Right lobe of liver (tissue), 6 donors: Measurements from ENCODE around the gene LHPP. TPM values are rescaled to one million over a fixed set of nuclear protein-coding genes. Genes with fewer than 3 reads are reported as not detected.
A peak's percentile ranks its signal among the peaks of the same experiment; 100 is the strongest.

ENCODE experiments used
- ATAC-seq, 4 donors: fragments of 200-7000 bp; cut with Tn5 transposase; one replicate each; pipeline ENCODE4 v1.9.1; 2020; ENCODE audit warnings: mild to moderate bottlenecking in 4 of 4, moderate library complexity in 4 of 4
- DNase-seq, 3 donors: peaks; one replicate each; pipeline ENCODE4 v3.0.0-alpha.2; 2020
- H3K27ac ChIP-seq, 3 donors: fragments of 200-600 bp; one replicate each; pipeline ENCODE4 v1.8.0; 2022
- H3K27me3 ChIP-seq, 2 donors: fragments of 200-600 bp; one replicate each; pipeline ENCODE4 v1.8.0; 2022
- H3K36me3 ChIP-seq, 4 donors: fragments of 200-600 bp; sonication (generic) in 1 of 4; one replicate each; pipeline versions ENCODE4 v1.5.1 to v1.8.0; 2017 to 2022; ENCODE audit warnings: control low read depth in 1 of 4
- H3K4me1 ChIP-seq, 4 donors: fragments of 200-600 bp; sonication (generic) in 1 of 4; one replicate each; pipeline versions ENCODE4 v1.5.1 to v1.8.0; 2017 to 2022; ENCODE audit warnings: control low read depth in 1 of 4
- H3K4me3 ChIP-seq, 3 donors: fragments of 200-600 bp; one replicate each; pipeline ENCODE4 v1.8.0; 2022
- H3K9me3 ChIP-seq, 4 donors: fragments of 200-600 bp; sonication (generic) in 1 of 4; one replicate each; pipeline versions ENCODE4 v1.5.1 to v1.8.0; 2017 to 2022; ENCODE audit warnings: control low read depth in 1 of 4
- POLR2A ChIP-seq: fragments of 450-650 bp; IDR thresholded peaks from one replicate; pipeline ENCODE4 v1.6.1; 2017; ENCODE audit warnings: antibody characterized with exemption, mild to moderate bottlenecking
- WGBS: methylation state at CpG from one replicate; pipeline ENCODE4 v1.1.6; 2018; ENCODE audit warnings: low coverage, low lambda C conversion rate; ENCODE audit not compliant: insufficient coverage; ENCODE audit errors: missing lambda C conversion rate; 5-methylcytosine and 5-hydroxymethylcytosine counted together
- intact Hi-C, 2 donors: fragments of 100-400 bp; cut with DNase I; formaldehyde crosslinking; loops; one replicate each; pipeline versions ENCODE4 v1.11.2 to v1.14.1; 2022
- total RNA-seq, 6 experiments: library from RNA; depleted of rRNA in 2 of 6; stranded (reverse); fragments of >200 nt in 2 of 6; fragmentation: NEBNext Ultra II Directional in 3 of 6; extraction: Animal tissue kit (Norgen Biotek cat#: 25700) in 3 of 6; gene quantifications; one replicate each; pipeline versions ENCODE4 v1.1.0 to v1.2.4, GENCODE V29; 2016 to 2023
- TF ChIP-seq, protein P1 (sequence below), 4 donors: fragments of 200-600 bp in 3 of 4; fragments of 450-650 bp in 1 of 4; IDR thresholded peaks; one replicate each; pipeline versions ENCODE4 v1.5.1 to v1.8.0; 2016 to 2022; ENCODE audit warnings: antibody characterized with exemption in 4 of 4, mild to moderate bottlenecking in 2 of 4
- donor health status: DM: no; HTN: yes; CAD: no.
- donor health status: DM: no; HTN: no; CAD: no.
- donor health status: DM: no; HTN: no; CAD: no.
- donor health status: DM: no; HTN: yes; CAD: no.
- donor health status: DM: no; HTN: yes; CAD: no.

LHPP gene
- total RNA-seq, 6 experiments from 2014 or later, result 19.3 to 56.3 (median 36.3) TPM

DNA sequence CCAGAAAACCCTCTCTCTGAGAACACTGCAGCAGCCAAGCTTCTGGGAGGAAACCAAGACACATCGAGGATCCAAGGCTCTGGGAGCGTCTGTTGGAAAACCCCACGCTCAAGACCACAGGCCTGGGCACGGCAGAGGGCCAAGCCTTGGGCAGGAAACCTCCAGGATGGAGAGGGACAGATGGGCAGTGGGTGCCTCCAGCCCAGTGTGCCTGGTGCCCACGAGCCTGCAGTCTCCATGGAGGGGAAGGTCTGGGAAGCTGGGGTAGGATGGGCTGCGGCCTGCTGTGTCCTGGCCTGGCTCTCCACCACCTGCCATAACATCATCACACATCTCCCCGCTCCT is 186.5 kb downstream of the LHPP start:
- intact Hi-C loops, result no loop called here
- Histone ChIP-seq H3K4me3 (no peak overlapping the region), H3K36me3 (no peaks in the 10 kb centered on the region), H3K27ac (peak overlapping the region in 2 of 3 donors; percentile 20 to 53), H3K9me3 (no peaks in the 10 kb centered on the region), H3K4me1 (peaks cover 0 to 33% (median 2%) of the 10 kb centered on the region in 4 donors), H3K27me3 (no peaks in the 10 kb centered on the region)
- no peak for TF ChIP-seq POLR2A
- TF ChIP-seq, protein P1, sequence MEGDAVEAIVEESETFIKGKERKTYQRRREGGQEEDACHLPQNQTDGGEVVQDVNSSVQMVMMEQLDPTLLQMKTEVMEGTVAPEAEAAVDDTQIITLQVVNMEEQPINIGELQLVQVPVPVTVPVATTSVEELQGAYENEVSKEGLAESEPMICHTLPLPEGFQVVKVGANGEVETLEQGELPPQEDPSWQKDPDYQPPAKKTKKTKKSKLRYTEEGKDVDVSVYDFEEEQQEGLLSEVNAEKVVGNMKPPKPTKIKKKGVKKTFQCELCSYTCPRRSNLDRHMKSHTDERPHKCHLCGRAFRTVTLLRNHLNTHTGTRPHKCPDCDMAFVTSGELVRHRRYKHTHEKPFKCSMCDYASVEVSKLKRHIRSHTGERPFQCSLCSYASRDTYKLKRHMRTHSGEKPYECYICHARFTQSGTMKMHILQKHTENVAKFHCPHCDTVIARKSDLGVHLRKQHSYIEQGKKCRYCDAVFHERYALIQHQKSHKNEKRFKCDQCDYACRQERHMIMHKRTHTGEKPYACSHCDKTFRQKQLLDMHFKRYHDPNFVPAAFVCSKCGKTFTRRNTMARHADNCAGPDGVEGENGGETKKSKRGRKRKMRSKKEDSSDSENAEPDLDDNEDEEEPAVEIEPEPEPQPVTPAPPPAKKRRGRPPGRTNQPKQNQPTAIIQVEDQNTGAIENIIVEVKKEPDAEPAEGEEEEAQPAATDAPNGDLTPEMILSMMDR (IDR thresholded peaks at IDR 0.05), result no peak
- WGBS, result no CpG with 5 or more reads among the region's 7 CpGs
- no peak for ATAC-seq
- no peak for DNase-seq

DNA sequence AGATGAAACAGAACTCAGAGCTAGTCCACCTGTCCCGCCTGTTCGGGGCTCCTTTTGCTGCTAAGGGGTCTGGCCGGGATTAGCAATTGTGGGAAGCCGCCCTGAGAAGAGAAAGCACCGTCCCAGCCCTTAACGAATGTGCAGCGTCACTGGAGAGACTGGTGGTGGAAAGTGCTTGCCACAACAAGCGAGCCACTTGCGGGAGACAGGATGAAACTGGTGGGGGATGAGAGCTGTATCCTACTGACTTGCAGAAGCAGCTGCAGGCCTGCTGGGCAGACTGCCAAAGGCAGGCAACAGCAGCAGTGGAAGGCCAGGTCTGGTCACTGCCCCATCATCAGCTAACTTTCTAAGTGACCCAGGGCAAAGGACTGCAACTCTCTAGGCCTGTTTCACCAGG is 187.1 kb downstream of the LHPP start:
- TF ChIP-seq, protein P1 (IDR thresholded peaks at IDR 0.05), result no peak
- TF ChIP-seq POLR2A, result no peak
- WGBS, result 28% methylated on average over 3 of the region's 9 CpGs
- Histone ChIP-seq H3K4me1 (peaks cover 0 to 33% (median 2%) of the 10 kb centered on the region in 4 donors), H3K27me3 (no peaks in the 10 kb centered on the region), H3K9me3 (no peaks in the 10 kb centered on the region), H3K36me3 (no peaks in the 10 kb centered on the region), H3K27ac (peak overlapping the region; percentile 20 to 53 (median 43)), H3K4me3 (no peak overlapping the region)
- ATAC-seq, result peak; percentile 52 to 74 (median 60)
- intact Hi-C loops, result no loop called here
- peak; percentile 79 to 86 (median 81) for DNase-seq

DNA sequence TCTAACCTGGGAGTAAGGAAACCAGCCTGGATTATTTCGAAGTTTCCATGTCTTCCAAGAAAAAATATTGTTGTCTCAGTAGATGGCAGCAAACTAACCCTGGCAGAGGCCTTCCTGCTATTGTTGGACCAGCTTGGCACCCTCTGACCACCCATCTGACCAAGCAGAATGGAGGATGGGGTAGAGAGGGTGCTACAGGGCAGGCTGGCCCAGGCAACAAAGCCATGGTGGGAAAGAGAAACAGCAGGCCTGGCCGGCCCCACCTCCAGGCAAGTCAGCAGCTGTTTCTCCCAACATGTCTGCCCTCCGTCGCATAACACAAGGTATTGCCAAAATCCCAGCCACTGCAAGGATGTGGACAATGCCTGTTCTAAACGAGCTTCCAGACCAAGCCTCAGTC is 187.6 kb downstream of the LHPP start:
- ATAC-seq, result peak in 2 of 4 donors; percentile 6 to 8
- intact Hi-C loops, result no loop called here
- no peak for TF ChIP-seq POLR2A
- TF ChIP-seq, protein P1 (IDR thresholded peaks at IDR 0.05), result no peak

DNA sequence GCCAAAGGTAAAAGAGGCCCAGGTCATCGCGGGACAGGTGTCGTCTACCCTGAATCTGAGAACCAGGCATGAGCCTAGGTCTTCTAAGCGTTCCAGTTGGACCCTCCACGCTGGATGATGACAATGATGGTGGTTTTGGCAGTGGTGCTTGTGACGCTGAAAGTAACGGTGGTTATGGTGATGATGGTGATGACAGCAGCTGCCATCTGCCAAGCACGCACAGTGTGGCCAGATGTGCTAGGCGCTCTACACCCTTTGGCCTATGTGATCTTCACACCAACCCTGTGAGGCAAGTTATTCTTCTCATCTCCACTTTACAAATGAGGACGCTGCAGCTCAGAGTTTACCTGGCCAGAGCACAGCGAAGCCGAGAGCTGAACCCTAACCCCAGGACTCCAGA is 188.6 kb downstream of the LHPP start:
- no peaks in the 10 kb centered on the region for H3K36me3 ChIP-seq
- WGBS, result no CpG with 5 or more reads among the region's 12 CpGs
- no peaks in the 10 kb centered on the region for H3K27me3 ChIP-seq
- intact Hi-C loops, result no loop called here
- H3K4me1 ChIP-seq, result peaks cover 0 to 33% (median 2%) of the 10 kb centered on the region in 4 donors
- no peak overlapping the region for H3K27ac ChIP-seq
- ATAC-seq (no peak), DNase-seq (no peak)
- no peak overlapping the region for H3K4me3 ChIP-seq
- TF ChIP-seq POLR2A, result no peak
- TF ChIP-seq, protein P1 (IDR thresholded peaks at IDR 0.05), result no peak
- H3K9me3 ChIP-seq, result no peaks in the 10 kb centered on the region

More for the DNA sequence above, 187.6 kb downstream of the LHPP start:
- peaks cover 0 to 33% (median 2%) of the 10 kb centered on the region in 4 donors for H3K4me1 ChIP-seq
- WGBS, result 35% methylated on average over 2 of the region's 5 CpGs
- DNase-seq, result no peak
- H3K4me3 ChIP-seq, result no peak overlapping the region
- no peaks in the 10 kb centered on the region for H3K9me3 ChIP-seq
- peak overlapping the region; percentile 20 to 53 (median 43) for H3K27ac ChIP-seq
- no peaks in the 10 kb centered on the region for H3K36me3 ChIP-seq
- H3K27me3 ChIP-seq, result no peaks in the 10 kb centered on the region
